Measurements from ENCODE around the gene UBN1.
"Not testable (repeated sequence)": the region's sequence is repeated elsewhere in the genome, so short reads cannot be mapped to it uniquely, and the experiment has no call there.

The UBN1 gene

GRCh38 chr16:4884209-4884608 is 36.9 kb downstream of the UBN1 start:
- DNase-seq (ENCODE audit: low spot score) = no peak

- DNase-seq (ENCODE audit: low spot score) = no peak
Measured at GRCh38 chr16:4884972-4885874, 37.9 kb downstream of the UBN1 start.

- peak; percentile 19 for DNase-seq (ENCODE audit: low spot score)
Measured at GRCh38 chr16:4886151-4886550, 38.9 kb downstream of the UBN1 start.

- no peak for DNase-seq (ENCODE audit: low spot score)
Measured at GRCh38 chr16:4888428-4889135, 41.3 kb downstream of the UBN1 start.

GRCh38 chr16:4890026-4890425 is 42.7 kb downstream of the UBN1 start:
- DNase-seq (ENCODE audit: low spot score) = no peak

GRCh38 chr16:4890686-4891085 is 43.4 kb downstream of the UBN1 start:
- DNase-seq (ENCODE audit: low spot score) = no peak

GRCh38 chr16:4891097-4891885 is 44.0 kb downstream of the UBN1 start:
- no peak for DNase-seq (ENCODE audit: low spot score)

- no peak for DNase-seq (ENCODE audit: low spot score)
Measured at GRCh38 chr16:4891886-4892216, 44.6 kb downstream of the UBN1 start.

GRCh38 chr16:4892361-4893102 is 45.3 kb downstream of the UBN1 start:
- DNase-seq (ENCODE audit: low spot score) = no peak

- no peak for DNase-seq (ENCODE audit: low spot score)
Measured at GRCh38 chr16:4893103-4893862, 46.0 kb downstream of the UBN1 start.

- DNase-seq (ENCODE audit: low spot score) = no peak
Measured at GRCh38 chr16:4894276-4895150, 47.2 kb downstream of the UBN1 start.

GRCh38 chr16:4895366-4895765 is 48.1 kb downstream of the UBN1 start:
- DNase-seq (ENCODE audit: low spot score) = no peak

GRCh38 chr16:4896761-4897160 is 49.5 kb downstream of the UBN1 start:
- not testable (repeated sequence) for DNase-seq (ENCODE audit: low spot score)

GRCh38 chr16:4897328-4897727 is 50.0 kb downstream of the UBN1 start:
- DNase-seq (ENCODE audit: low spot score) = no peak

GRCh38 chr16:4898811-4899473 is 51.7 kb downstream of the UBN1 start:
- DNase-seq (ENCODE audit: low spot score) = no peak

- no peak for DNase-seq (ENCODE audit: low spot score)
Measured at GRCh38 chr16:4899474-4899846, 52.2 kb downstream of the UBN1 start.

- DNase-seq (ENCODE audit: low spot score) = no peak
Measured at GRCh38 chr16:4900036-4900435, 52.8 kb downstream of the UBN1 start.

- no peak for DNase-seq (ENCODE audit: low spot score)
Measured at GRCh38 chr16:4900750-4901149, 53.5 kb downstream of the UBN1 start.

- DNase-seq (ENCODE audit: low spot score) = no peak
Measured at GRCh38 chr16:4902038-4902437, 54.8 kb downstream of the UBN1 start.
